K562 (cell line): ENCODE results near the gene MTARC2. TPM values are rescaled to one million over a fixed set of nuclear protein-coding genes. Genes with fewer than 3 reads are reported as not detected.
"Not testable (repeated sequence)": the region's sequence is repeated elsewhere in the genome, so short reads cannot be mapped to it uniquely, and the experiment has no call there.

ENCODE experiments used
- ATAC-seq: fragments of 200-7000 bp; cut with Tn5 transposase; 3 replicates; pipeline ENCODE4 v1.9.1; 2020; ENCODE audit warnings: moderate library complexity
- BruUV-seq: library from RNA; stranded (reverse); fragments of 400-500 nt; replicated peaks from 2 replicates; lab custom pipeline; 2021; lab: Mats Ljungman, UMichigan
- CTCF ChIA-PET: fragments of 300-600 bp; formaldehyde crosslinking; extraction: SDS; loops from one replicate; lab custom pipeline; 2021; ENCODE audit warnings: low intra/inter-chr PET ratio; lab: Yijun Ruan, JAX
- POLR2A ChIA-PET: fragments of 300-600, 350-650 bp; sonication (Branson Sonifier 250); formaldehyde crosslinking; extraction: SDS; loops from one replicate; lab custom pipeline; 2021; ENCODE audit warnings: antibody characterized with exemption, inconsistent platforms; lab: Yijun Ruan, JAX
- DNase-seq, 4 experiments: peaks; one replicate each; pipeline versions ENCODE4 v3.0.0 to v3.0.0-alpha.2; 2011 to 2018; ENCODE audit warnings: low spot score in 3 of 4, mixed read lengths in 3 of 4; ENCODE audit errors: extremely low read depth in 1 of 4
- FAIRE-seq: peaks from 2 replicates; lab custom pipeline; 2011; peaks lifted over from hg19 to GRCh38; lab: Jason Lieb, UNC
- H2AFZ ChIP-seq: 2 replicates; pipeline ENCODE4 v1.6.0; 2011; ENCODE audit warnings: low read depth, low read length, control low read depth, inconsistent platforms
- H3K27ac ChIP-seq: fragments of 200-600 bp; 3 replicates; pipeline ENCODE4 v1.8.0; 2011; ENCODE audit warnings: low read depth, mild to moderate bottlenecking, control low read depth, inconsistent platforms, low read length, moderate library complexity, mixed read lengths; ENCODE audit errors: extremely low read depth
- H3K27me3 ChIP-seq, 2 experiments: fragments of 300-600 bp in 1 of 2; 2 replicates in 1 of 2; 3 replicates in 1 of 2; pipeline versions ENCODE4 v1.6.0 to v1.8.0; 2011; ENCODE audit warnings: inconsistent platforms in 2 of 2, low read length in 2 of 2, mild to moderate bottlenecking in 1 of 2, mixed read lengths in 1 of 2, moderate library complexity in 1 of 2; ENCODE audit not compliant: control insufficient read depth in 2 of 2, insufficient read depth in 2 of 2
- H3K36me3 ChIP-seq: fragments of 300-600 bp; 3 replicates; pipeline ENCODE4 v1.8.0; 2011; ENCODE audit warnings: mild to moderate bottlenecking, low read length, inconsistent platforms; ENCODE audit not compliant: control insufficient read depth, insufficient read depth
- H3K4me1 ChIP-seq, 2 experiments: fragments of 200-600 bp in 1 of 2; replicated peaks in 1 of 2; 2 replicates in 1 of 2; 3 replicates in 1 of 2; pipeline versions ENCODE4 v1.5.1 to v1.8.0; 2011; ENCODE audit warnings: inconsistent platforms in 2 of 2, low read length in 2 of 2, mild to moderate bottlenecking in 1 of 2, mixed read lengths in 1 of 2, moderate library complexity in 1 of 2; ENCODE audit not compliant: control insufficient read depth in 2 of 2, insufficient read depth in 2 of 2
- H3K4me2 ChIP-seq: 2 replicates; pipeline ENCODE4 v1.6.1; 2011; ENCODE audit warnings: low read length, control low read depth, inconsistent platforms, mixed read lengths; ENCODE audit not compliant: insufficient read depth
- H3K4me3 ChIP-seq: fragments of 200-600 bp; sonication (generic), shearing (Covaris generic); 2 replicates; pipeline ENCODE4 v1.5.1; 2016; ENCODE audit warnings: control low read depth, inconsistent platforms
- H3K79me2 ChIP-seq: fragments of 200-600 bp; 3 replicates; pipeline ENCODE4 v1.8.0; 2011; ENCODE audit warnings: low read length, inconsistent platforms; ENCODE audit not compliant: control insufficient read depth, insufficient read depth
- H3K9ac ChIP-seq, 2 experiments: 2 replicates each; pipeline versions ENCODE4 v1.6.0 to v1.6.1; 2011; ENCODE audit warnings: low read depth in 2 of 2, low read length in 2 of 2, control low read depth in 1 of 2, inconsistent platforms in 1 of 2, mild to moderate bottlenecking in 1 of 2, mixed read lengths in 1 of 2; ENCODE audit not compliant: insufficient read depth in 1 of 2
- H3K9me1 ChIP-seq: one replicate; pipeline ENCODE4 v1.6.0; 2011; ENCODE audit warnings: inconsistent platforms, mild to moderate bottlenecking, low read length, moderate library complexity; ENCODE audit not compliant: control insufficient read depth, insufficient read depth
- H3K9me3 ChIP-seq: replicated peaks from 2 replicates; pipeline ENCODE4 v1.5.1; 2011; ENCODE audit warnings: low read depth, low read length, inconsistent platforms; ENCODE audit not compliant: control insufficient read depth, insufficient read depth
- H4K20me1 ChIP-seq: replicated peaks from 2 replicates; pipeline ENCODE4 v1.6.1; 2011; ENCODE audit warnings: low read length, inconsistent platforms, mixed read lengths; ENCODE audit not compliant: control insufficient read depth, insufficient read depth
- ARID1B ChIP-seq: fragments of 450-650 bp; IDR thresholded peaks from 2 replicates; pipeline ENCODE4 v1.6.1; 2016; ENCODE audit warnings: antibody characterized with exemption, mild to moderate bottlenecking, inconsistent platforms
- CEBPB ChIP-seq: fragments of 450-650 bp; IDR thresholded peaks from 2 replicates; pipeline ENCODE4 v1.6.1; 2016; ENCODE audit warnings: missing genetic modification characterization, missing compliant biosample characterization
- NFIC ChIP-seq: fragments of 450-650 bp; IDR thresholded peaks from 2 replicates; pipeline ENCODE4 v1.6.1; 2017; ENCODE audit warnings: mild to moderate bottlenecking, inconsistent platforms
- POLR2H ChIP-seq: IDR thresholded peaks from 2 replicates; pipeline ENCODE4 v1.6.1; 2016; ENCODE audit warnings: missing genetic modification characterization, low read depth, mild to moderate bottlenecking, control low read depth, missing compliant biosample characterization, moderate library complexity
- WGBS: fragments of 100-300 bp; shearing (Covaris generic); methylation state at CpG from one replicate; pipeline ENCODE4 v1.1.6; 2016; ENCODE audit warnings: low coverage, mixed read lengths; ENCODE audit not compliant: insufficient coverage; ENCODE audit errors: missing lambda C conversion rate; 5-methylcytosine and 5-hydroxymethylcytosine counted together
- in situ Hi-C: fragments of 300-500 bp; cut with MboI; formaldehyde crosslinking; loops from 4 replicates; pipeline ENCODE4 v1.15.0; 2018; ENCODE audit warnings: inconsistent platforms, mixed read lengths
- intact Hi-C: fragments of 100-400 bp; cut with micrococcal nuclease; formaldehyde crosslinking; loops from 2 replicates; pipeline ENCODE4 v1.14.2; 2022
- polyA plus RNA-seq, 8 experiments: library from polyadenylated mRNA; depleted of rRNA in 4 of 8; stranded (reverse) in 5 of 8; unstranded in 3 of 8; fragments of >200 nt; fragmentation: Nextera tagmentation in 2 of 8; fragmentation: Illumina TruSeq in 1 of 8; extraction: Ambion mirVana in 2 of 8; extraction: Trizol in 1 of 8; gene quantifications; 2 replicates each; pipeline versions ENCODE4 v1.2.1 to v1.2.3, GENCODE V29; 2011 to 2014; ENCODE audit warnings: inconsistent platforms in 1 of 8, missing spikeins in 1 of 8
- total RNA-seq, 7 experiments: library from RNA; depleted of rRNA in 6 of 7; stranded (reverse); fragments of >200 nt in 6 of 7; fragmentation: Illumina TruSeq in 2 of 7; extraction: Trizol in 2 of 7; gene quantifications; 2 replicates each; pipeline versions ENCODE4 v1.2.1 to v1.2.3, GENCODE V29; 2011 to 2021; ENCODE audit warnings: low replicate concordance in 1 of 7

Gene MTARC2
- total and polyA plus RNA-seq, 9 of the 15 experiments (the other 6 are each of a cell fraction or from before 2014, with no cell fraction given): 0.03 to 0.35 TPM; not detected in 7

DNA sequence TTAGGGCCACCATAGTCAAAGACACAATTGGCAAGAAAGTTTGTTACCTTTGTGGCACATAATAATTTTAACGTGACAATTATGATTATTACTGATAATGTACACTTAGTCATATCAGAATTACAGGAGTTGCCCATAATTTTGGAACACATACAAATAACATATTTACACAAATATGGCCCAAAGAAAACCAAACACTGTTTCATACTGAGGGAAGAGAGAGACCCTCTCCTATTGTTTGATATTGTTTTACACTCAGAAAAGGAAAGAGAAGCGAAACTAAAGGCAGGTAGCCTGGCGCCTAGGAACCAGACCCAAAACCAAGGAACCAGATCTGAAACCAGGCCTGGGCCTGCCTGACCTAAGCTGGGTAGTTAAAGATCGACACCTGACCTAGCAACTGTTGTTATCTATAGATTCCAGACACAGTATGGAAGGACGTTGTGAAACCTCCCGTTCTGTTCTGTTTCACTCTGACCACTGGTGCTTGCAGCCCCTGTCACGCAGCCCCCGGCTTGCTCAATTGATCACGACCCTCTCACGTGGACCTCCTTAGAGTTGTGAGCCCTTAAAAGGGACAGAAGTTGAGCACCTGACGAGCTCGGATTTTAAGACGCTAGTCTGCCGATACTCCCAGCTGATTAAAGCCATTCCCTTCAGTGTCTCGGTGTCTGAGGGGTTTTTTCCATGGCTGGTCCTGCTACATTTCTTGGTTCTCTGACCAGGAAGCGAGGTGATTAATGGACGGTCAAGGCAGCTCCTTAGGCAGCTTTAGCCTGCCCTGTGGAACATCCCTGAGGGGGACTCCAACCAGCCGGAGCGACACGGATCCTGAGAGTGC lies 30.1 kb upstream of the MTARC2 start:
- under 1% methylated on average over 20 of the region's 20 CpGs for whole genome bisulfite sequencing
- in situ Hi-C loops (no loop called here), intact Hi-C loops (no loop called here)
- no peaks in the 10 kb centered on the region for H3K36me3 ChIP-seq
- H2AFZ ChIP-seq: no peak overlapping the region
- H3K9me3 ChIP-seq: no peaks in the 10 kb centered on the region
- H3K27me3 ChIP-seq: peaks cover 0 to 8% of the 10 kb centered on the region in 2 experiments; a peak in 1 of 5 replicates
- H3K9ac ChIP-seq: no peak overlapping the region
- H3K9me1 ChIP-seq: no peaks in the 10 kb centered on the region
- ChIA-PET POLR2A (no interaction called here), CTCF (no interaction called here)
- no peak overlapping the region for H3K27ac ChIP-seq
- H4K20me1 ChIP-seq: no peaks in the 10 kb centered on the region
- ATAC-seq (no peak), DNase-seq (no peak), FAIRE-seq (no peak)
- TF ChIP-seq POLR2H (tag) (no peak), CEBPB (tag) (peak; percentile 59; the same call in 1 of the 2 replicates), ARID1B (peak; percentile 43; the same call in 1 of the 2 replicates)
- BruUV-seq: no TSS peak
- H3K4me3 ChIP-seq: no peak overlapping the region
- H3K4me2 ChIP-seq: no peak overlapping the region
- no peaks in the 10 kb centered on the region; a peak in 1 of 5 replicates for H3K4me1 ChIP-seq
- no peaks in the 10 kb centered on the region for H3K79me2 ChIP-seq

- BruUV-seq, H3K9me1 ChIP-seq, H3K36me3 ChIP-seq, H2AFZ ChIP-seq, H3K27me3 ChIP-seq, CTCF ChIA-PET, H3K9ac ChIP-seq, H4K20me1 ChIP-seq, H3K27ac ChIP-seq, H3K79me2 ChIP-seq, H3K4me2 ChIP-seq, H3K4me1 ChIP-seq, POLR2A ChIA-PET, intact Hi-C loops, ATAC-seq, H3K9me3 ChIP-seq, DNase-seq, H3K4me3 ChIP-seq, in situ Hi-C loops, FAIRE-seq: not testable (repeated sequence)
- WGBS: 1% methylated on average over 7 of the region's 7 CpGs
- TF ChIP-seq NFIC: peak; percentile 71
Measured at GRCh38 chr1:220721266-220721665, 26.9 kb upstream of the MTARC2 start.
